ENCODE data around the gene NABP1. TPM values are rescaled to one million over a fixed set of nuclear protein-coding genes. Genes with fewer than 3 reads are reported as not detected.

Gene NABP1
- polyA plus RNA-seq, 1 donor from 2014 or later: 1.5 TPM

- no peak overlapping the region for H3K4me2 ChIP-seq (ENCODE audit: low read length)
- no peaks in the 10 kb centered on the region for H3K79me2 ChIP-seq (replicated peaks; ENCODE audit: insufficient read depth, low read length)
- H3K27ac ChIP-seq (ENCODE audit: low read length): no peak overlapping the region
- no peaks in the 10 kb centered on the region for H3K36me3 ChIP-seq (ENCODE audit: insufficient read depth, low read length)
- no peaks in the 10 kb centered on the region for H3K9me2 ChIP-seq (ENCODE audit: insufficient read depth, low read length)
- no peaks in the 10 kb centered on the region for H3K27me3 ChIP-seq (ENCODE audit: insufficient read depth, low read depth, low read length)
- no peak overlapping the region for H3K4me3 ChIP-seq (ENCODE audit: low read length)
- no peaks in the 10 kb centered on the region for H3F3A ChIP-seq (ENCODE audit: insufficient read depth, low read length, poor library complexity, severe bottlenecking)
- no peak overlapping the region for H3K9ac ChIP-seq (ENCODE audit: low read length)
- no peaks in the 10 kb centered on the region for H3K9me3 ChIP-seq (ENCODE audit: low read length)
- TF ChIP-seq EP300 (conservative IDR thresholded peaks at IDR 0.05; ENCODE audit: poor library complexity, severe bottlenecking) (no peak), TAF1 (IDR thresholded peaks at IDR 0.05; ENCODE audit: low read depth) (no peak), EZH2 (IDR thresholded peaks at IDR 0.05; ENCODE audit: borderline replicate concordance, insufficient read depth, low read length, poor library complexity, severe bottlenecking) (no peak), MXI1 (conservative IDR thresholded peaks at IDR 0.05; ENCODE audit: poor library complexity, severe bottlenecking) (no peak), RAD21 (conservative IDR thresholded peaks at IDR 0.05) (no peak), CTCF (IDR thresholded peaks at IDR 0.05; ENCODE audit: poor library complexity, severe bottlenecking) (no peak), SMC3 (conservative IDR thresholded peaks at IDR 0.05; ENCODE audit: poor library complexity) (no peak), POLR2AphosphoS5 (IDR thresholded peaks at IDR 0.05) (no peak)
- TF ChIP-seq, protein P1, sequence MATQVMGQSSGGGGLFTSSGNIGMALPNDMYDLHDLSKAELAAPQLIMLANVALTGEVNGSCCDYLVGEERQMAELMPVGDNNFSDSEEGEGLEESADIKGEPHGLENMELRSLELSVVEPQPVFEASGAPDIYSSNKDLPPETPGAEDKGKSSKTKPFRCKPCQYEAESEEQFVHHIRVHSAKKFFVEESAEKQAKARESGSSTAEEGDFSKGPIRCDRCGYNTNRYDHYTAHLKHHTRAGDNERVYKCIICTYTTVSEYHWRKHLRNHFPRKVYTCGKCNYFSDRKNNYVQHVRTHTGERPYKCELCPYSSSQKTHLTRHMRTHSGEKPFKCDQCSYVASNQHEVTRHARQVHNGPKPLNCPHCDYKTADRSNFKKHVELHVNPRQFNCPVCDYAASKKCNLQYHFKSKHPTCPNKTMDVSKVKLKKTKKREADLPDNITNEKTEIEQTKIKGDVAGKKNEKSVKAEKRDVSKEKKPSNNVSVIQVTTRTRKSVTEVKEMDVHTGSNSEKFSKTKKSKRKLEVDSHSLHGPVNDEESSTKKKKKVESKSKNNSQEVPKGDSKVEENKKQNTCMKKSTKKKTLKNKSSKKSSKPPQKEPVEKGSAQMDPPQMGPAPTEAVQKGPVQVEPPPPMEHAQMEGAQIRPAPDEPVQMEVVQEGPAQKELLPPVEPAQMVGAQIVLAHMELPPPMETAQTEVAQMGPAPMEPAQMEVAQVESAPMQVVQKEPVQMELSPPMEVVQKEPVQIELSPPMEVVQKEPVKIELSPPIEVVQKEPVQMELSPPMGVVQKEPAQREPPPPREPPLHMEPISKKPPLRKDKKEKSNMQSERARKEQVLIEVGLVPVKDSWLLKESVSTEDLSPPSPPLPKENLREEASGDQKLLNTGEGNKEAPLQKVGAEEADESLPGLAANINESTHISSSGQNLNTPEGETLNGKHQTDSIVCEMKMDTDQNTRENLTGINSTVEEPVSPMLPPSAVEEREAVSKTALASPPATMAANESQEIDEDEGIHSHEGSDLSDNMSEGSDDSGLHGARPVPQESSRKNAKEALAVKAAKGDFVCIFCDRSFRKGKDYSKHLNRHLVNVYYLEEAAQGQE (IDR thresholded peaks at IDR 0.05; ENCODE audit: borderline replicate concordance): no peak
- H2AFZ ChIP-seq (ENCODE audit: low read depth, low read length): no peak overlapping the region
- no peaks in the 10 kb centered on the region for H4K20me1 ChIP-seq (ENCODE audit: insufficient read depth)
These were observed 19.9 kb downstream of the NABP1 start for GRCh38 chr2:191697870-191698269.

- Histone ChIP-seq H2AFZ (ENCODE audit: low read depth, low read length) (no peak overlapping the region), H3K9me3 (ENCODE audit: low read length) (no peaks in the 10 kb centered on the region), H3K27ac (ENCODE audit: low read length) (no peak overlapping the region), H4K20me1 (ENCODE audit: insufficient read depth) (no peaks in the 10 kb centered on the region), H3F3A (ENCODE audit: insufficient read depth, low read length, poor library complexity, severe bottlenecking) (no peaks in the 10 kb centered on the region), H3K4me3 (ENCODE audit: low read length) (no peak overlapping the region), H3K4me2 (ENCODE audit: low read length) (no peak overlapping the region), H3K27me3 (ENCODE audit: insufficient read depth, low read depth, low read length) (no peaks in the 10 kb centered on the region), H3K79me2 (replicated peaks; ENCODE audit: insufficient read depth, low read length) (no peaks in the 10 kb centered on the region), H3K9ac (ENCODE audit: low read length) (no peak overlapping the region), H3K36me3 (ENCODE audit: insufficient read depth, low read length) (no peaks in the 10 kb centered on the region), H3K9me2 (ENCODE audit: insufficient read depth, low read length) (no peaks in the 10 kb centered on the region)
- TF ChIP-seq TAF1 (IDR thresholded peaks at IDR 0.05; ENCODE audit: low read depth) (no peak), EZH2 (IDR thresholded peaks at IDR 0.05; ENCODE audit: borderline replicate concordance, insufficient read depth, low read length, poor library complexity, severe bottlenecking) (no peak), POLR2AphosphoS5 (IDR thresholded peaks at IDR 0.05) (no peak), CTCF (IDR thresholded peaks at IDR 0.05; ENCODE audit: poor library complexity, severe bottlenecking) (no peak), EP300 (conservative IDR thresholded peaks at IDR 0.05; ENCODE audit: poor library complexity, severe bottlenecking) (no peak), SMC3 (conservative IDR thresholded peaks at IDR 0.05; ENCODE audit: poor library complexity) (no peak), MXI1 (conservative IDR thresholded peaks at IDR 0.05; ENCODE audit: poor library complexity, severe bottlenecking) (no peak), RAD21 (conservative IDR thresholded peaks at IDR 0.05) (no peak)
- TF ChIP-seq, protein P1 (IDR thresholded peaks at IDR 0.05; ENCODE audit: borderline replicate concordance): no peak
These were observed 21.5 kb downstream of the NABP1 start for GRCh38 chr2:191699341-191699945.

All from neural cell (in vitro differentiated cells).